OCI-LY1 (cell line): Measurements from ENCODE around the gene AGAP1.

ENCODE experiments used
- H2AFZ ChIP-seq: fragments of 200-600 bp; sonication (generic), shearing (Covaris generic); 2 replicates; pipeline ENCODE4 v1.6.0; 2014; ENCODE audit warnings: antibody characterized with exemption, mild to moderate bottlenecking, low read length
- H3F3A ChIP-seq: fragments of 200-600 bp; sonication (generic), shearing (Covaris generic); 2 replicates; pipeline ENCODE4 v1.6.0; 2014; ENCODE audit warnings: mild to moderate bottlenecking, antibody characterized with exemption, low read length, moderate library complexity; ENCODE audit not compliant: insufficient read depth
- H3K27ac ChIP-seq: fragments of 200-600 bp; sonication (generic); 2 replicates; pipeline ENCODE4 v1.5.1; 2014; ENCODE audit warnings: low read length, mixed run types, mild to moderate bottlenecking, low read depth; ENCODE audit not compliant: poor library complexity, severe bottlenecking
- H3K27me3 ChIP-seq: fragments of 200-600 bp; sonication (generic); 2 replicates; pipeline ENCODE4 v1.6.0; 2014; ENCODE audit warnings: antibody characterized with exemption, mild to moderate bottlenecking, low read length, moderate library complexity; ENCODE audit not compliant: insufficient read depth
- H3K36me3 ChIP-seq: fragments of 200-600 bp; sonication (generic); 2 replicates; pipeline ENCODE4 v1.6.1; 2014; ENCODE audit warnings: mild to moderate bottlenecking, antibody characterized with exemption, low read length, moderate library complexity, mixed read lengths; ENCODE audit not compliant: insufficient read depth
- H3K4me1 ChIP-seq: fragments of 200-600 bp; sonication (generic); 2 replicates; pipeline ENCODE4 v1.5.1; 2014; ENCODE audit warnings: mild to moderate bottlenecking, low read length, moderate library complexity; ENCODE audit not compliant: insufficient read depth, severe bottlenecking
- H3K4me2 ChIP-seq: fragments of 200-600 bp; sonication (generic), shearing (Covaris generic); 2 replicates; pipeline ENCODE4 v1.6.1; 2014; ENCODE audit warnings: low read length
- H3K4me3 ChIP-seq: fragments of 200-600 bp; sonication (generic); 2 replicates; pipeline ENCODE4 v1.5.1; 2014; ENCODE audit warnings: low read length, low read depth, mild to moderate bottlenecking, mixed read lengths; ENCODE audit not compliant: poor library complexity, severe bottlenecking
- H3K79me2 ChIP-seq: fragments of 200-600 bp; shearing (Covaris generic); 2 replicates; pipeline ENCODE4 v1.6.1; 2016; ENCODE audit warnings: mixed run types, low read length, mixed read lengths; ENCODE audit not compliant: insufficient read depth
- H3K9ac ChIP-seq: fragments of 200-600 bp; sonication (generic), shearing (Covaris generic); 2 replicates; pipeline ENCODE4 v1.6.1; 2014; ENCODE audit warnings: mild to moderate bottlenecking, low read length, mixed read lengths
- H3K9me2 ChIP-seq: fragments of 200-600 bp; sonication (generic), shearing (Covaris generic); 2 replicates; pipeline ENCODE4 v1.6.1; 2014; ENCODE audit warnings: low read depth, mild to moderate bottlenecking, low read length, mixed read lengths
- H3K9me3 ChIP-seq: fragments of 200-600 bp; shearing (Covaris generic); 2 replicates; pipeline ENCODE4 v1.6.1; 2014; ENCODE audit warnings: low read length, mixed read lengths
- H4K20me1 ChIP-seq: fragments of 200-600 bp; sonication (generic), shearing (Covaris generic); 2 replicates; pipeline ENCODE4 v1.6.0; 2016; ENCODE audit warnings: mild to moderate bottlenecking, low read length; ENCODE audit not compliant: insufficient read depth
- CTCF ChIP-seq: fragments of 200-600 bp; sonication (generic), shearing (Covaris generic); IDR thresholded peaks from 2 replicates; pipeline ENCODE4 v1.5.1; 2017; ENCODE audit warnings: mild to moderate bottlenecking, antibody characterized with exemption, low read length, moderate library complexity, mixed read lengths
- EZH2 ChIP-seq: fragments of 200-600 bp; sonication (generic), shearing (Covaris generic); IDR thresholded peaks from 2 replicates; pipeline ENCODE4 v1.8.0; 2017; ENCODE audit warnings: borderline replicate concordance, mixed run types, mild to moderate bottlenecking, antibody characterized with exemption, low read length, moderate library complexity, mixed read lengths

Gene AGAP1

GRCh38 chr2:235845245-235845644 is 351.4 kb downstream of the AGAP1 start:
- no peak overlapping the region for H3K4me3 ChIP-seq

GRCh38 chr2:235847576-235847975 is 353.7 kb downstream of the AGAP1 start:
- Histone ChIP-seq H3K4me1 (no peaks in the 10 kb centered on the region), H3K4me2 (no peak overlapping the region), H3F3A (no peaks in the 10 kb centered on the region), H3K9me3 (no peaks in the 10 kb centered on the region), H3K27me3 (no peaks in the 10 kb centered on the region; the same call in none of the 2 replicates), H2AFZ (no peak overlapping the region), H3K27ac (no peak overlapping the region), H3K79me2 (no peaks in the 10 kb centered on the region), H3K9me2 (no peaks in the 10 kb centered on the region), H3K4me3 (no peak overlapping the region), H3K36me3 (no peaks in the 10 kb centered on the region), H4K20me1 (no peaks in the 10 kb centered on the region), H3K9ac (no peak overlapping the region)
- TF ChIP-seq CTCF (no peak), EZH2 (no peak)

More at GRCh38 chr2:235845245-235845644, 351.4 kb downstream of the AGAP1 start:
- no peaks in the 10 kb centered on the region for H3K4me1 ChIP-seq
- H3K27ac ChIP-seq = no peak overlapping the region
- no peak overlapping the region for H2AFZ ChIP-seq
- H4K20me1 ChIP-seq = no peaks in the 10 kb centered on the region
- H3K27me3 ChIP-seq = no peaks in the 10 kb centered on the region; the same call in none of the 2 replicates
- TF ChIP-seq EZH2 = no peak
- no peak for TF ChIP-seq CTCF
- no peak overlapping the region for H3K4me2 ChIP-seq
- no peaks in the 10 kb centered on the region for H3K79me2 ChIP-seq
- H3K36me3 ChIP-seq = no peaks in the 10 kb centered on the region
- H3K9me2 ChIP-seq = no peaks in the 10 kb centered on the region
- no peak overlapping the region for H3K9ac ChIP-seq
- H3K9me3 ChIP-seq = no peaks in the 10 kb centered on the region
- no peaks in the 10 kb centered on the region for H3F3A ChIP-seq

GRCh38 chr2:235848055-235848454 is 354.2 kb downstream of the AGAP1 start:
- Histone ChIP-seq H3K9me2 (no peaks in the 10 kb centered on the region), H3K79me2 (no peaks in the 10 kb centered on the region), H3F3A (no peaks in the 10 kb centered on the region), H4K20me1 (no peaks in the 10 kb centered on the region), H2AFZ (no peak overlapping the region), H3K36me3 (no peaks in the 10 kb centered on the region), H3K9me3 (no peaks in the 10 kb centered on the region), H3K27ac (no peak overlapping the region), H3K4me3 (no peak overlapping the region), H3K4me2 (no peak overlapping the region), H3K27me3 (no peaks in the 10 kb centered on the region; the same call in none of the 2 replicates), H3K4me1 (no peaks in the 10 kb centered on the region), H3K9ac (no peak overlapping the region)
- TF ChIP-seq CTCF = no peak
